OCI-LY3 (cell line): ENCODE results near the gene FBXO34.

ENCODE experiments used
- EZH2phosphoT487 ChIP-seq: fragments of 200-600 bp; shearing (Covaris generic); IDR thresholded peaks from 2 replicates; pipeline ENCODE4 v1.6.1; 2018; ENCODE audit warnings: antibody characterized with exemption, mixed run types, low read depth
- TF ChIP-seq, protein P1 (sequence below): fragments of 200-600, 300-600 bp; sonication (generic); IDR thresholded peaks from 2 replicates; pipeline ENCODE4 v1.5.1; 2014; ENCODE audit warnings: antibody characterized with exemption, low read length, low read depth

DNA sequence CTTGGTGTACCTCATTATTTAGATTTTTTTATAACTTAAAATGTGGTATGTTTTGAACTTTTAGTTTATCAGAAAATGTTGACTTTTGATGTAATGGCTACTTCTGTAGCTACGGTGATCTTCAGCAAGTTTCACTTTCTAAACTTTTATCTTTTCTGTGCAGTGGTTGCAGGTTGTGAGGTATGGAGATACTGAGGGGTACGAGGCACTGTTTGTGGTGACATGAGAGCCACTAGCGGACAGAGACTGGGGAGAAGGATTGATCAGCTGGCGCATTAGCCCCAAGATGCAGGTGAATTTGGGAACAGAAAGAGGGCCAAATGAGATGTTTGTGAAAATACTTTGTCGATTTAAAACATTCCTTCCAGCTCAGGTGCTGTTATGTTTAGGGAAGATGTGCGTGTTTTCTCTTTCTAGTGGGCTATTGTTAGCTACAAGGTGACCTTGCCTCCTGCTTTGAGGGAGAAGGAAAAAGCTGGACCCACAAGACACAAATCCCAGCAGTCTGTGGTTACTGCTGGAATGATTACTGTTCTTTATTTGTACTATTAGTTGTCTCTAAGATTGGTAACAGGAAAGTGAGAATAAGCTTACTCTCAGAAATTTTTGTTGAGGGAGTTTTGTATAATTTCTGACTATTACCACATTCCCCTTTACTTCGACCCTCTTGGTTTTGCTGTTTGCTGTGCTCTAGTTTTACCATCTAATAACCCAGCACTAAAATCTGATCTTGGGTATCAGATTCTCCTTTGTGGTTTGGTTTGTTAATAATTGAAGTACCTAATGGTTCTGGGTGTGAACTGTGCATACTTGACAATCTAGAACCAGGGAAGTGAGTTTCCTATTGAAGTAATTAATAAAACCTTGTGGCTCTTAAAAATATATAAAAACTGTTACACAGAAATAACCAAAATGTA, 61.7 kb downstream of the FBXO34 start:
- TF ChIP-seq, protein P1, sequence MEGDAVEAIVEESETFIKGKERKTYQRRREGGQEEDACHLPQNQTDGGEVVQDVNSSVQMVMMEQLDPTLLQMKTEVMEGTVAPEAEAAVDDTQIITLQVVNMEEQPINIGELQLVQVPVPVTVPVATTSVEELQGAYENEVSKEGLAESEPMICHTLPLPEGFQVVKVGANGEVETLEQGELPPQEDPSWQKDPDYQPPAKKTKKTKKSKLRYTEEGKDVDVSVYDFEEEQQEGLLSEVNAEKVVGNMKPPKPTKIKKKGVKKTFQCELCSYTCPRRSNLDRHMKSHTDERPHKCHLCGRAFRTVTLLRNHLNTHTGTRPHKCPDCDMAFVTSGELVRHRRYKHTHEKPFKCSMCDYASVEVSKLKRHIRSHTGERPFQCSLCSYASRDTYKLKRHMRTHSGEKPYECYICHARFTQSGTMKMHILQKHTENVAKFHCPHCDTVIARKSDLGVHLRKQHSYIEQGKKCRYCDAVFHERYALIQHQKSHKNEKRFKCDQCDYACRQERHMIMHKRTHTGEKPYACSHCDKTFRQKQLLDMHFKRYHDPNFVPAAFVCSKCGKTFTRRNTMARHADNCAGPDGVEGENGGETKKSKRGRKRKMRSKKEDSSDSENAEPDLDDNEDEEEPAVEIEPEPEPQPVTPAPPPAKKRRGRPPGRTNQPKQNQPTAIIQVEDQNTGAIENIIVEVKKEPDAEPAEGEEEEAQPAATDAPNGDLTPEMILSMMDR: no peak
- TF ChIP-seq EZH2phosphoT487: no peak
